Measurements from ENCODE around the gene NRCAM.

Gene NRCAM

DNA sequence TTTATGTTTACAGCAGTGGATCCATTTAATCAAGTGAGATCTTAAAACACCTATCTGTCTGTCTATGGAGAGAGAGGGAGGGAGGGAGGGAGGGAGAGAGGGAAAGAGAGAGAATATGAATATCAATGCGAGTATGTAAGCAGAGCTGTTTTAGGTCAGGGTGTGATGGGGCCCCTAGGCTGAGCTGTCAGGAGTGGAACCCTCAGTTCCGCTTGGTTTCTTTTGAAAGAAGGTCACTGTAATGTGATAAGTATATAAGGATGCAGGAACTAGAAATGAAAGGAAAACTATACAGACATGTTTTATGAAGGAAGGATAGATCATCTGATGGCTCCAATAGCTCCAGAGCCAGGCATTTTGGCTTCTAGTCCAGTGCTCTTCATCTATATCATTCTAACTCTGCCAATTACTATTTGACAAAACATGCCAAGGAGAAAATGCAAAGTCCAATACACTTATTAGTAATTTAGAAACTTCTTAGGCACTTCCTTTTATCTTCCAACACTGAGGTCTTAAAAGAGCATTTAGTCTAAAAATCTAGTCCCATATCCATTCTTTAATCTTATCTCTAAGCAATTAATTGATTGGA is 70.3 kb downstream of the NRCAM start:
- POLR2A ChIA-PET, result no interaction called here
- CTCF ChIA-PET, result interaction anchor here (0.7 kb wide), 1 partner anchor 1548 kb away, joined by 5 read pairs; no protein-coding TSS in a partner anchor
- TF ChIP-seq FOXM1 (IDR thresholded peaks at IDR 0.05; ENCODE audit: borderline replicate concordance), result no peak
- no peak for TF ChIP-seq FOXK2 (IDR thresholded peaks at IDR 0.05)
- TF ChIP-seq FOXA1 (IDR thresholded peaks at IDR 0.05), result no peak
- no peak for TF ChIP-seq TARDBP (IDR thresholded peaks at IDR 0.05)
- no peak for TF ChIP-seq ARNT (IDR thresholded peaks at IDR 0.05)
- no peak for TF ChIP-seq SP1 (IDR thresholded peaks at IDR 0.05)
- TF ChIP-seq CTBP1 (IDR thresholded peaks at IDR 0.05; ENCODE audit: borderline replicate concordance), result no peak
- no peak for TF ChIP-seq NFRKB (IDR thresholded peaks at IDR 0.05)
- no peak for TF ChIP-seq ELF4 (IDR thresholded peaks at IDR 0.05)
- no peak for TF ChIP-seq L3MBTL2 (conservative IDR thresholded peaks at IDR 0.05)
- no peak for TF ChIP-seq LEF1 (IDR thresholded peaks at IDR 0.05; ENCODE audit: borderline replicate concordance)
- TF ChIP-seq SUZ12 (IDR thresholded peaks at IDR 0.05), result no peak
- TF ChIP-seq HDGF (IDR thresholded peaks at IDR 0.05; ENCODE audit: borderline replicate concordance), result no peak
- no peak for DNase-seq (ENCODE audit: extremely low spot score)

- no peak for DNase-seq (ENCODE audit: extremely low spot score)
- ChIA-PET POLR2A (no interaction called here), CTCF (interaction anchor here (1.3 kb wide), 1 partner anchor 10 kb away, joined by 4 read pairs; no protein-coding TSS in a partner anchor)
- TF ChIP-seq CTBP1 (IDR thresholded peaks at IDR 0.05; ENCODE audit: borderline replicate concordance), result no peak
- TF ChIP-seq, protein P1, sequence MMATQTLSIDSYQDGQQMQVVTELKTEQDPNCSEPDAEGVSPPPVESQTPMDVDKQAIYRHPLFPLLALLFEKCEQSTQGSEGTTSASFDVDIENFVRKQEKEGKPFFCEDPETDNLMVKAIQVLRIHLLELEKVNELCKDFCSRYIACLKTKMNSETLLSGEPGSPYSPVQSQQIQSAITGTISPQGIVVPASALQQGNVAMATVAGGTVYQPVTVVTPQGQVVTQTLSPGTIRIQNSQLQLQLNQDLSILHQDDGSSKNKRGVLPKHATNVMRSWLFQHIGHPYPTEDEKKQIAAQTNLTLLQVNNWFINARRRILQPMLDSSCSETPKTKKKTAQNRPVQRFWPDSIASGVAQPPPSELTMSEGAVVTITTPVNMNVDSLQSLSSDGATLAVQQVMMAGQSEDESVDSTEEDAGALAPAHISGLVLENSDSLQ (IDR thresholded peaks at IDR 0.05), result no peak
- TF ChIP-seq SUZ12 (IDR thresholded peaks at IDR 0.05), result no peak
- no peak for TF ChIP-seq FOXA1 (IDR thresholded peaks at IDR 0.05)
- TF ChIP-seq FOXM1 (IDR thresholded peaks at IDR 0.05; ENCODE audit: borderline replicate concordance), result no peak
These were observed 71.3 kb downstream of the NRCAM start for GRCh38 chr7:108384716-108385483.

DNA sequence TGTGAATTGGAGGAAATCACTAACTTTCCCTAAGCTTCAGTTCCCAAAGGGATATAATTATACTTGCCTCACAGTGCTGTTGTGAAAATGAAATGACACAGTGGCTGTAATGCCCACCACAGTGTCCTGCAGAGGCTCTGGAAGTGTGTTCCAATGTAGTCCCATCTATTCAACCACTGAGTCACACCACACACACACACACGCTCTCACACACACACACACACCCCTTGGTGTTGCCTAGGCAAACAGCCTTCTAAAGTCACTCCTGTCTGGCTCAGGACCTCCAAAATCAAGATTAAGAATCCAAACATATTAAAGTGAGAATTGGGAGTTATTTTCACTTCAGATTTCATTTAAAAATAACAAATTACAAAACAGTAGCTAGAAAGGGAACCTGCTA is 73.3 kb downstream of the NRCAM start:
- TF ChIP-seq ELF4 (IDR thresholded peaks at IDR 0.05), result no peak
- TF ChIP-seq L3MBTL2 (conservative IDR thresholded peaks at IDR 0.05), result no peak
- no peak for TF ChIP-seq BHLHE40 (IDR thresholded peaks at IDR 0.05; ENCODE audit: borderline replicate concordance)
- TF ChIP-seq, protein P1 (IDR thresholded peaks at IDR 0.05), result no peak
- no peak for TF ChIP-seq CTBP1 (IDR thresholded peaks at IDR 0.05; ENCODE audit: borderline replicate concordance)
- TF ChIP-seq SP1 (IDR thresholded peaks at IDR 0.05), result no peak
- TF ChIP-seq NFRKB (IDR thresholded peaks at IDR 0.05), result no peak
- no peak for TF ChIP-seq ARNT (IDR thresholded peaks at IDR 0.05)
- no peak for TF ChIP-seq FOXM1 (IDR thresholded peaks at IDR 0.05; ENCODE audit: borderline replicate concordance)
- TF ChIP-seq FOXK2 (IDR thresholded peaks at IDR 0.05), result no peak
- TF ChIP-seq SUZ12 (IDR thresholded peaks at IDR 0.05), result no peak
- no peak for TF ChIP-seq FOXA1 (IDR thresholded peaks at IDR 0.05)
- TF ChIP-seq ZNF384 (IDR thresholded peaks at IDR 0.05), result no peak
- TF ChIP-seq TARDBP (IDR thresholded peaks at IDR 0.05), result no peak
- TF ChIP-seq HDGF (IDR thresholded peaks at IDR 0.05; ENCODE audit: borderline replicate concordance), result no peak
- no peak for TF ChIP-seq LEF1 (IDR thresholded peaks at IDR 0.05; ENCODE audit: borderline replicate concordance)
- no peak for DNase-seq (ENCODE audit: extremely low spot score)
- CTCF ChIA-PET, result interaction anchor here (1.0 kb wide), 1 partner anchor 16 kb away, joined by 3 read pairs; no protein-coding TSS in a partner anchor
- POLR2A ChIA-PET, result no interaction called here

DNA sequence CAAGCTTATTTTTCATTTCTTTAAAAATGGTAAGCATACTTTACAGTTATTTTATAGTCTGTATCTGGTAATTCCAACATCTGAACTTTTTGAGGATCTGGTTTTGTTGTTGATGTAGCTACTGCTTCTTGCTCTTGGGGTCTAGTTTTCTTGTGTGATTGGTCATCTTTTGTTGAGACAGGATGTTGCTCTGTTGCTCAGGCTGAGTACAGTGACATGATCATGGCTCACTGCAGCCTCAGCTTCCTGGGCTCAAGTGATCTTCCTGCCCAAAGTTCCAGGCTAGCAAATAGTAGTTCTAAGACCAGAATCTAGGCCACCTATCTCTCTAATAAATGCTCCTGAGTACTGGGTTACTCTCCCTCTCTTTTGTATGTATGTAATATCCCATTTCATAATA is 75.7 kb downstream of the NRCAM start:
- no peak for DNase-seq (ENCODE audit: extremely low spot score)
- ChIA-PET CTCF (interaction anchor here (0.8 kb wide), 1 partner anchor 22 kb away, joined by 3 read pairs; no protein-coding TSS in a partner anchor), POLR2A (no interaction called here)
- TF ChIP-seq TARDBP (IDR thresholded peaks at IDR 0.05), result no peak

DNA sequence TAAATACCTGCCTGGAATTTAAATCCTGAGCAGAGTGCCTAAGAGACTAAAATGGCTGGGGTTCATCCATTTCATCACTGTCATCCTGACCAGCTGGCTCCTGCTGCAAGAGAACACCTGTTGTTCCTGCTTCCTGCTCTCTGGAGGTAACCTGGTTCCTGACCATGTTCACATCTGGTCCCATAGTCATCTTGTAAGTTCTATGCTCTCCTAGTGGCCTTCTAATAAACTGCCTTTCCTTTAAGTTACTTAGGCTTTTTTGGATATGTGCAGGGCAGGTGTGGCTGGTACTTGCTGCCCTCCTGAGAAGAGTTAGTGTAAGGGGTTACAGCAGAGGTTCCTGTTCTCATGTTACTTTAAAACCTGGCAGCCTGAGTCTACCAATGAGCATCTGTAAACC is 80.0 kb downstream of the NRCAM start:
- ChIA-PET CTCF (no interaction called here), POLR2A (no interaction called here)
- DNase-seq (ENCODE audit: extremely low spot score), result no peak
- TF ChIP-seq SUZ12 (IDR thresholded peaks at IDR 0.05), result no peak
- TF ChIP-seq TARDBP (IDR thresholded peaks at IDR 0.05), result no peak
- TF ChIP-seq, protein P1 (IDR thresholded peaks at IDR 0.05), result no peak
- no peak for TF ChIP-seq CTBP1 (IDR thresholded peaks at IDR 0.05; ENCODE audit: borderline replicate concordance)
- TF ChIP-seq BHLHE40 (IDR thresholded peaks at IDR 0.05; ENCODE audit: borderline replicate concordance), result no peak
- no peak for TF ChIP-seq HDGF (IDR thresholded peaks at IDR 0.05; ENCODE audit: borderline replicate concordance)
- no peak for TF ChIP-seq FOXA1 (IDR thresholded peaks at IDR 0.05)
- no peak for TF ChIP-seq ZNF384 (IDR thresholded peaks at IDR 0.05)
- no peak for TF ChIP-seq NFRKB (IDR thresholded peaks at IDR 0.05)
- TF ChIP-seq FOXK2 (IDR thresholded peaks at IDR 0.05), result no peak
- no peak for TF ChIP-seq LEF1 (IDR thresholded peaks at IDR 0.05; ENCODE audit: borderline replicate concordance)

DNA sequence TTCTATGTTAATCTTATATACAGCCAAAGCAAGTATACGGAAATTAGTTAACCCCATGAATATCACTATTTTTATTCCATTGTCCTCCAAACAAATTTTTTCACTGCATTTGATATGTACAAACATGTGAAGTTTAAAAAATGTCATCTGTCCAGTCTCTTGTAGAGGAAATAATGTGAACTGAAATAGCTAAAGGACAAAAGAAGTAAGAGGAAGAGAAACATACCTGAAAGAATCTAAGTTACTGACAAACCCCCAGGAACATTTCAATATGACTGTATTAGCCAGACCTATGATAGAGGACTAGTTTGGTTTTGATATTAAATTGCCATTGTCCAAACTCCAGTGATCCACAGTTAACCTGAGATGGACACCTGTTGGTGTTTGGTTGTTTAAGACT is 80.6 kb downstream of the NRCAM start:
- TF ChIP-seq SP1 (IDR thresholded peaks at IDR 0.05), result no peak
- no peak for TF ChIP-seq L3MBTL2 (conservative IDR thresholded peaks at IDR 0.05)
- TF ChIP-seq, protein P1 (IDR thresholded peaks at IDR 0.05), result no peak
- no peak for TF ChIP-seq TARDBP (IDR thresholded peaks at IDR 0.05)
- no peak for TF ChIP-seq LEF1 (IDR thresholded peaks at IDR 0.05; ENCODE audit: borderline replicate concordance)
- TF ChIP-seq HDGF (IDR thresholded peaks at IDR 0.05; ENCODE audit: borderline replicate concordance), result no peak
- no peak for TF ChIP-seq CTBP1 (IDR thresholded peaks at IDR 0.05; ENCODE audit: borderline replicate concordance)
- no peak for TF ChIP-seq NFRKB (IDR thresholded peaks at IDR 0.05)
- TF ChIP-seq SUZ12 (IDR thresholded peaks at IDR 0.05), result no peak
- no peak for DNase-seq (ENCODE audit: extremely low spot score)
- POLR2A ChIA-PET, result no interaction called here
- CTCF ChIA-PET, result no interaction called here
